OCI-LY3 (cell line): ENCODE data around the gene SPDEF.
A peak's percentile ranks its signal among the peaks of the same experiment; 100 is the strongest.

Experiments
- H2AFZ ChIP-seq: fragments of 200-600, 300-600 bp; shearing (Covaris generic); 2 replicates; pipeline ENCODE4 v1.6.0; 2014; ENCODE audit warnings: antibody characterized with exemption, low read depth, low read length
- H3K27ac ChIP-seq: fragments of 200-600, 300-600 bp; sonication (generic); 2 replicates; pipeline ENCODE4 v1.5.1; 2014; ENCODE audit warnings: mild to moderate bottlenecking, low read length, moderate library complexity, mixed read lengths
- H3K27me3 ChIP-seq: fragments of 200-600, 300-600 bp; sonication (generic); 2 replicates; pipeline ENCODE4 v1.6.1; 2014; ENCODE audit warnings: low read depth, low read length, mixed read lengths
- H3K36me3 ChIP-seq: fragments of 200-600, 300-600 bp; sonication (generic); replicated peaks from 2 replicates; pipeline ENCODE3; 2014; ENCODE audit warnings: low read depth, low read length, mixed read lengths
- H3K4me1 ChIP-seq: fragments of 300-600, 200-600 bp; sonication (generic); 2 replicates; pipeline ENCODE4 v1.6.1; 2014; ENCODE audit warnings: low read length, mixed read lengths
- H3K4me2 ChIP-seq: fragments of 200-600, 300-600 bp; sonication (generic); 2 replicates; pipeline ENCODE4 v1.6.1; 2014; ENCODE audit warnings: low read length, mixed read lengths
- H3K4me3 ChIP-seq: fragments of 300-600, 200-600 bp; sonication (generic); 2 replicates; pipeline ENCODE4 v1.5.1; 2014; ENCODE audit warnings: antibody characterized with exemption, mild to moderate bottlenecking, low read length, moderate library complexity
- H3K79me2 ChIP-seq: fragments of 300-600, 200-600 bp; shearing (Covaris generic); 2 replicates; pipeline ENCODE4 v1.6.1; 2014; ENCODE audit warnings: mild to moderate bottlenecking, low read length, mixed read lengths
- H3K9ac ChIP-seq: fragments of 300-600, 200-600 bp; shearing (Covaris generic); 2 replicates; pipeline ENCODE4 v1.6.0; 2014; ENCODE audit warnings: mild to moderate bottlenecking, low read length, moderate library complexity
- H3K9me3 ChIP-seq: fragments of 200-600, 300-600 bp; shearing (Covaris generic); 2 replicates; pipeline ENCODE4 v1.6.1; 2014; ENCODE audit warnings: low read length, mixed read lengths; ENCODE audit not compliant: insufficient read depth
- H4K20me1 ChIP-seq: fragments of 200-600, 300-600 bp; sonication (generic); 2 replicates; pipeline ENCODE4 v1.6.1; 2016; ENCODE audit warnings: low read length, mixed read lengths; ENCODE audit not compliant: insufficient read depth
- CTCF ChIP-seq: fragments of 200-600, 300-600 bp; sonication (generic); IDR thresholded peaks from 2 replicates; pipeline ENCODE4 v1.5.1; 2014; ENCODE audit warnings: antibody characterized with exemption, low read length, low read depth
- EZH2phosphoT487 ChIP-seq: fragments of 200-600 bp; shearing (Covaris generic); IDR thresholded peaks from 2 replicates; pipeline ENCODE4 v1.6.1; 2018; ENCODE audit warnings: antibody characterized with exemption, mixed run types, low read depth

Gene SPDEF

GRCh38 chr6:34600796-34601195, 44.7 kb upstream of the SPDEF start:
- no peak overlapping the region for H3K4me2 ChIP-seq
- TF ChIP-seq EZH2phosphoT487 (no peak), CTCF (no peak)
- H3K27ac ChIP-seq: no peak overlapping the region
- H3K4me1 ChIP-seq: peaks cover 15% of the 10 kb centered on the region
- H3K36me3 ChIP-seq: peaks cover 2% of the 10 kb centered on the region
- no peak overlapping the region for H3K9ac ChIP-seq
- no peaks in the 10 kb centered on the region for H3K27me3 ChIP-seq
- H3K9me3 ChIP-seq: no peaks in the 10 kb centered on the region
- H4K20me1 ChIP-seq: peaks cover 77% of the 10 kb centered on the region
- H3K79me2 ChIP-seq: peaks cover 66% of the 10 kb centered on the region
- H2AFZ ChIP-seq: no peak overlapping the region
- no peak overlapping the region for H3K4me3 ChIP-seq

- no peaks in the 10 kb centered on the region for H3K36me3 ChIP-seq
- peaks cover 70% of the 10 kb centered on the region for H3K79me2 ChIP-seq
- H4K20me1 ChIP-seq: peaks cover 81% of the 10 kb centered on the region
- H3K27me3 ChIP-seq: no peaks in the 10 kb centered on the region
- H3K9me3 ChIP-seq: no peaks in the 10 kb centered on the region
- H2AFZ ChIP-seq: no peak overlapping the region
- H3K4me2 ChIP-seq: no peak overlapping the region
- H3K4me3 ChIP-seq: no peak overlapping the region
- no peak overlapping the region for H3K27ac ChIP-seq
- TF ChIP-seq EZH2phosphoT487: no peak
- peaks cover 15% of the 10 kb centered on the region for H3K4me1 ChIP-seq
- no peak overlapping the region for H3K9ac ChIP-seq
These were observed 44.0 kb upstream of the SPDEF start for GRCh38 chr6:34600101-34600500.

GRCh38 chr6:34598712-34599111, 42.6 kb upstream of the SPDEF start:
- Histone ChIP-seq H3K4me1 (peaks cover 15% of the 10 kb centered on the region), H3K79me2 (peaks cover 75% of the 10 kb centered on the region)

GRCh38 chr6:34597605-34598353, 41.6 kb upstream of the SPDEF start:
- Histone ChIP-seq H3K79me2 (peaks cover 78% of the 10 kb centered on the region), H3K4me3 (no peak overlapping the region), H3K27me3 (no peaks in the 10 kb centered on the region), H3K27ac (no peak overlapping the region), H3K4me1 (peaks cover 15% of the 10 kb centered on the region), H4K20me1 (peaks cover 82% of the 10 kb centered on the region), H3K9ac (no peak overlapping the region), H3K4me2 (peak overlapping the region; percentile 43; the same call in 1 of the 2 replicates), H2AFZ (no peak overlapping the region), H3K36me3 (no peaks in the 10 kb centered on the region), H3K9me3 (no peaks in the 10 kb centered on the region)
- TF ChIP-seq CTCF (no peak), EZH2phosphoT487 (no peak)

More at GRCh38 chr6:34598712-34599111, 42.6 kb upstream of the SPDEF start:
- Histone ChIP-seq H3K4me3 (no peak overlapping the region), H3K27me3 (no peaks in the 10 kb centered on the region), H3K27ac (no peak overlapping the region), H3K9me3 (no peaks in the 10 kb centered on the region), H4K20me1 (peaks cover 88% of the 10 kb centered on the region), H3K4me2 (no peak overlapping the region), H3K36me3 (no peaks in the 10 kb centered on the region), H3K9ac (no peak overlapping the region), H2AFZ (no peak overlapping the region)
- no peak for TF ChIP-seq CTCF
- TF ChIP-seq EZH2phosphoT487: no peak
